ENCODE results near the gene HPD. TPM values are rescaled to one million over a fixed set of nuclear protein-coding genes. Genes with fewer than 3 reads are reported as not detected.

HPD gene
- total RNA-seq, 2 donors from 2014 or later, result 3.0 to 5.7 TPM

GRCh38 chr12:121798787-121799155 lies 59.9 kb downstream of the HPD start:
- intact Hi-C loops (cut with DNase I), result loop anchor here (10.0 kb wide), 1 partner anchor 86 kb away; the partner anchor contains the start of gene PSMD9
- peak overlapping the region; percentile 96 to 100 (median 100) for H3K27ac ChIP-seq
- no peaks in the 10 kb centered on the region for H3K36me3 ChIP-seq (replicated peaks in 1 of 2; ENCODE audit: insufficient read depth in 1 of 2, low read depth in 2 of 2)
- WGBS, 2 donors, result 18 to 27% methylated on average over 10 of the region's 10 CpGs
- no peaks in the 10 kb centered on the region for H3K27me3 ChIP-seq
- no peak for ATAC-seq
- TF ChIP-seq POLR2A (IDR thresholded peaks at IDR 0.05), result no peak
- TF ChIP-seq CTCF (IDR thresholded peaks at IDR 0.05), result no peak
- no peak overlapping the region for H3K4me3 ChIP-seq
- peaks cover 70% of the 10 kb centered on the region for H3K4me1 ChIP-seq
- no peaks in the 10 kb centered on the region for H3K9me3 ChIP-seq
- no peak for DNase-seq

DNA sequence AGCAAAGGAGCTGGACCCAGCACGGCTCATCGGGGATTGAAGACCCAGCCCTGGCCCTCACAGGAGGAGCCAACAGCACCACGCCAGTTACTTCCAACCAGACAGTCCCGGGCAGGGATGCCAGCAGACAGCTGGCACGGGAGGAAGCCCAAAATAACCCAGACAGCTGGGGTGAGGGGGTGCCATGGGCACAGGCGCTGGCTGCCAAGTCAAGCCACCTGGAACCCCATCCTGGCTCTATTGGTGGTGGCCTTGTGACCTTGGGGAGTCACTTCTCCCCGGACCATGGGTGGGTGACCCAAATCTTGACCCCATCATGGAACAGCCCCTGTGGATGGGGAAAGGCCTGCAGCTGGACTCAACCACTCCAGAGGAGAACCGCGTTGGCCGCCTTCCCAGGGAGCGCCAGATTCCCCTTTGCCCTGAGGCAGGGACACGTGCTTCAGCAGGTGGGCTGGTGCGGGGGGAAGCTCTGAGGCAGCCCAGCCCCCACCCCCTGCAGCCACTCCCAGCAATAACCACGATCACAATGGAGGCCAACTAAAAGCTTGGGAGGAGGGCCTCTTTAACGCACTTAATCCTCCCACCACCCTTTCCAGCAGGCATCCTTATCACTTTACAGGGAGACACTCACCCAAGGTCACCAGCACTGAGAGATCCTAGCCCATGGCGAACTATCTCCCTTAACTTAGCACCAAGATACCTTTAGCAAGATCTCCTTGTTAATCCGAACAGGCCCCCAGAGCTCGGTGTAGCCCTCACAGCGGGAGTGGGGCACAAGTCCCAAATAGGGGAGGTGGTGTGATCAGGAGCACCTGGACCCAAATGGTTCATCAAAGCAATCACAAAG lies 60.5 kb downstream of the HPD start:
- intact Hi-C loops (cut with DNase I), result loop anchor here (10.0 kb wide), 1 partner anchor 87 kb away; the partner anchor contains the start of gene PSMD9
- Histone ChIP-seq H3K4me1 (peaks cover 76% of the 10 kb centered on the region), H3K9me3 (no peaks in the 10 kb centered on the region), H3K27me3 (no peaks in the 10 kb centered on the region), H3K36me3 (replicated peaks in 1 of 2; ENCODE audit: insufficient read depth in 1 of 2, low read depth in 2 of 2) (no peaks in the 10 kb centered on the region), H3K4me3 (no peak overlapping the region), H3K27ac (peak overlapping the region; percentile 96 to 100 (median 100))
- 0 to 18% methylated on average over 2 to 19 of the region's 19 CpGs for WGBS, 2 donors
- DNase-seq (peak; percentile 68 to 83 (median 72)), ATAC-seq (no peak)
- no peak for TF ChIP-seq CTCF (IDR thresholded peaks at IDR 0.05)
- TF ChIP-seq POLR2A (IDR thresholded peaks at IDR 0.05), result no peak

GRCh38 chr12:121796855-121797751 lies 61.6 kb downstream of the HPD start:
- intact Hi-C loops (cut with DNase I), result loop anchor here (10.0 kb wide), 1 partner anchor 88 kb away; the partner anchor contains the start of gene PSMD9
- H3K36me3 ChIP-seq (replicated peaks in 1 of 2; ENCODE audit: insufficient read depth in 1 of 2, low read depth in 2 of 2), result no peaks in the 10 kb centered on the region
- peak; percentile 64 for ATAC-seq
- WGBS, 2 donors, result 13% methylated on average over 27 to 39 of the region's 39 CpGs
- TF ChIP-seq POLR2A (IDR thresholded peaks at IDR 0.05), result peak; percentile 76 to 83 (median 82)
- peak; percentile 13 to 76 (median 54) for TF ChIP-seq CTCF (IDR thresholded peaks at IDR 0.05)
- H3K27ac ChIP-seq, result peak overlapping the region; percentile 96 to 100 (median 100)
- no peaks in the 10 kb centered on the region for H3K9me3 ChIP-seq
- H3K4me1 ChIP-seq, result peaks cover 86% of the 10 kb centered on the region
- H3K27me3 ChIP-seq, result no peaks in the 10 kb centered on the region
- no peak overlapping the region for H3K4me3 ChIP-seq
- DNase-seq, result peak; percentile 97 to 100 (median 99)

DNA sequence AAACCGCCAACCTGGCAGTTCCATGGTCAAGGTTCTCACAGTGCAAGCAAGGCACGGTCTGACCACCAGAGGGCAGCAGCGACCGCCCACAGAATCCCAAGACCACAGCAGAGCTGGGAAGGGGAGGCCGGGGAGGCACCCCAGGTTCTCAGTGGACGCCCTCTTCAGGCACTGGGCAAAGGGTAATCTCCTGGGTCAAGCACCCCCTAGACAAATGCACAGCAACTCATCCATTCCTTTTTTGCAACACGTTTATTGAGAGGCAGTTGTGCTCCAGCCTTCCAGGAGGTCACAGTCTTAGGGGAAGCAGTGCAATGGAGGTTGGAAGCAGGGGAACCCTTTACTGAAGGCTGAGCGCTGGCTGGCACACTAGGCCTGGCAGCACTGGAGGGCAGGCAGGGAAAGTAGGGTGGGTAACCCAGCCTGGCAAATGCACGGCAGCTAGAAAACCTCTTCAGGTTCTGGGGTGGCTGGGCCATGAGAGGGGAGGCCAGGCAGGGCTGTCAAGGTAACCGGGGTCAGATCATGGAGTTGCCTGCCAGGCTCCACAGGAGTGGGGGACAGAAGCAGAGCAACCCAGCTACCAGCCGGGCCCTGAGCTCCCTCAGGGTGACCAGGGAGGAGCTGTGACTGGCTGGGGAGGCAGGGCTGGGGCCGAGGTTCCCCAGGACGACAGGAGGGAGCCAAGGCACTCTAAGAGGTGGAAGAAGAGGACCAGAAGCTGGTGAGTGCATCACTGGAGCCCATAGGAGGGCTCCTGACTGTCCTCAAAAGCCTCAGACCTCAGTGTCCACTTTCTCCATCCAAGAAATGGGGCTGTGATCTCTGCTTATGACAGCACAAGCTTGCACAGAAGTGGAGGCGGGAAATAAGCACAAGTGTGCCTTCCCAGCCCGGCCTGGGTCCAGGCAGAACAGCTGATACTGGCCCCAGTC lies 63.4 kb downstream of the HPD start:
- Histone ChIP-seq H3K9me3 (no peaks in the 10 kb centered on the region), H3K4me1 (peaks cover 84% of the 10 kb centered on the region), H3K27me3 (no peaks in the 10 kb centered on the region), H3K4me3 (no peak overlapping the region), H3K27ac (peak overlapping the region; percentile 89 to 100 (median 100)), H3K36me3 (replicated peaks in 1 of 2; ENCODE audit: insufficient read depth in 1 of 2, low read depth in 2 of 2) (no peaks in the 10 kb centered on the region)
- ATAC-seq, result peak; percentile 49
- intact Hi-C loops (cut with DNase I), result loop anchor here (10.0 kb wide), 1 partner anchor 90 kb away; the partner anchor contains the start of gene PSMD9
- 14 to 18% methylated on average over 13 to 15 of the region's 15 CpGs for WGBS, 2 donors
- peak; percentile 89 to 94 (median 92) for DNase-seq
- TF ChIP-seq CTCF (IDR thresholded peaks at IDR 0.05) (peak; percentile 94 to 98 (median 97)), POLR2A (IDR thresholded peaks at IDR 0.05) (no peak)

All from body of pancreas (tissue), 4 donors.